CD14-positive monocyte (primary cell): ENCODE data around the gene TNIP1. TPM values are rescaled to one million over a fixed set of nuclear protein-coding genes. Genes with fewer than 3 reads are reported as not detected.
A peak's percentile ranks its signal among the peaks of the same experiment; 100 is the strongest.

Source experiments
- DNase-seq, 3 donors: peaks; one replicate each; pipeline ENCODE4 v3.0.0-alpha.2; 2011 to 2022
- H2AFZ ChIP-seq: 2 replicates; pipeline ENCODE4 v1.6.0; 2012; ENCODE audit warnings: mild to moderate bottlenecking, low read depth, low read length, inconsistent platforms; ENCODE audit not compliant: insufficient read depth, poor library complexity, severe bottlenecking
- H3K27ac ChIP-seq, 2 donors: 1 replicate in 1 of 2; 2 replicates in 1 of 2; pipeline ENCODE4 v1.5.1; 2012 to 2013; ENCODE audit warnings: low read length in 2 of 2, control low read depth in 1 of 2, inconsistent platforms in 1 of 2, low read depth in 1 of 2, mild to moderate bottlenecking in 1 of 2
- H3K27me3 ChIP-seq, 2 donors: one replicate each; pipeline versions ENCODE4 v1.6.0 to v1.6.1; 2011 to 2013; ENCODE audit warnings: low read length in 2 of 2; ENCODE audit not compliant: control insufficient read depth in 2 of 2, insufficient read depth in 2 of 2
- H3K36me3 ChIP-seq, 2 donors: replicated peaks in 1 of 2; 1 replicate in 1 of 2; 2 replicates in 1 of 2; pipeline versions ENCODE4 v1.5.1 to v1.6.1; 2012 to 2013; ENCODE audit warnings: low read length in 2 of 2, control low read depth in 1 of 2, inconsistent platforms in 1 of 2, mild to moderate bottlenecking in 1 of 2; ENCODE audit not compliant: insufficient read depth in 2 of 2, control insufficient read depth in 1 of 2
- H3K4me1 ChIP-seq, 2 donors: 1 replicate in 1 of 2; 2 replicates in 1 of 2; pipeline versions ENCODE4 v1.5.1 to v1.6.1; 2012 to 2013; ENCODE audit warnings: low read length in 2 of 2, control low read depth in 1 of 2, inconsistent platforms in 1 of 2, mild to moderate bottlenecking in 1 of 2, moderate library complexity in 1 of 2; ENCODE audit not compliant: insufficient read depth in 2 of 2, control insufficient read depth in 1 of 2
- H3K4me2 ChIP-seq: replicated peaks from 2 replicates; pipeline ENCODE3; 2012; ENCODE audit warnings: low read length, moderate library complexity, mild to moderate bottlenecking; ENCODE audit not compliant: poor library complexity, severe bottlenecking; ENCODE audit errors: extremely low read depth
- H3K4me3 ChIP-seq, 3 experiments: fragments of 200-600 bp in 1 of 3; sonication (generic) in 1 of 3; replicated peaks in 1 of 3; 1 replicate in 2 of 3; 2 replicates in 1 of 3; pipeline ENCODE4 v1.5.1; 2011 to 2013; ENCODE audit warnings: low read length in 3 of 3, mild to moderate bottlenecking in 3 of 3, control low read depth in 2 of 3, low read depth in 2 of 3, inconsistent platforms in 1 of 3, moderate library complexity in 1 of 3
- H3K79me2 ChIP-seq: 2 replicates; pipeline ENCODE4 v1.6.0; 2012; ENCODE audit warnings: mild to moderate bottlenecking, control low read depth, inconsistent platforms, low read length, moderate library complexity; ENCODE audit not compliant: insufficient read depth
- H3K9ac ChIP-seq: 2 replicates; pipeline ENCODE4 v1.6.0; 2017; ENCODE audit warnings: low read length, mild to moderate bottlenecking; ENCODE audit not compliant: insufficient read depth, poor library complexity, severe bottlenecking
- H3K9me3 ChIP-seq, 2 donors: replicated peaks in 1 of 2; 1 replicate in 1 of 2; 2 replicates in 1 of 2; pipeline versions ENCODE4 v1.5.1 to v1.6.1; 2012 to 2013; ENCODE audit warnings: low read length in 2 of 2, control low read depth in 1 of 2; ENCODE audit not compliant: control insufficient read depth in 1 of 2, insufficient read depth in 1 of 2
- H4K20me1 ChIP-seq: 2 replicates; pipeline ENCODE4 v1.6.0; 2012; ENCODE audit warnings: mild to moderate bottlenecking, low read length, control low read depth, moderate library complexity; ENCODE audit not compliant: insufficient read depth
- H3K27ac Mint-ChIP-seq, 7 donors: one replicate each; pipeline ENCODE4 v1.8.0; 2020; ENCODE audit warnings: mild to moderate bottlenecking in 7 of 7, mixed read lengths in 7 of 7, moderate library complexity in 6 of 7, inconsistent platforms in 2 of 7
- H3K27me3 Mint-ChIP-seq, 3 donors: one replicate each; pipeline ENCODE4 v1.8.0; 2021 to 2022; ENCODE audit warnings: low read depth in 3 of 3, mild to moderate bottlenecking in 3 of 3, mixed read lengths in 3 of 3, moderate library complexity in 3 of 3, inconsistent platforms in 1 of 3
- H3K36me3 Mint-ChIP-seq, 2 donors: one replicate each; pipeline ENCODE4 v1.8.0; 2020; ENCODE audit warnings: mixed read lengths in 2 of 2, inconsistent platforms in 1 of 2, mild to moderate bottlenecking in 1 of 2
- H3K4me1 Mint-ChIP-seq: one replicate; pipeline ENCODE4 v1.8.0; 2020; ENCODE audit warnings: mild to moderate bottlenecking, mixed read lengths
- H3K4me3 Mint-ChIP-seq, 2 donors: one replicate each; pipeline ENCODE4 v1.8.0; 2020; ENCODE audit warnings: mild to moderate bottlenecking in 2 of 2, mixed read lengths in 2 of 2, moderate library complexity in 1 of 2
- H3K9me3 Mint-ChIP-seq, 7 donors: one replicate each; pipeline ENCODE4 v1.8.0; 2020 to 2022; ENCODE audit warnings: mixed read lengths in 7 of 7, mild to moderate bottlenecking in 6 of 7, moderate library complexity in 6 of 7, inconsistent platforms in 2 of 7
- CTCF ChIP-seq: fragments of 200-600 bp; IDR thresholded peaks from one replicate; pipeline ENCODE4 v1.8.0; 2022; ENCODE audit warnings: antibody characterized with exemption, mild to moderate bottlenecking
- WGBS: methylation state at CpG from one replicate; pipeline ENCODE4 v1.1.5; 2013; ENCODE audit warnings: missing lambda C conversion rate; ENCODE audit not compliant: insufficient coverage; 5-methylcytosine and 5-hydroxymethylcytosine counted together
- intact Hi-C, 2 donors: fragments of 100-400 bp; cut with micrococcal nuclease; formaldehyde crosslinking; loops; one replicate each; pipeline versions ENCODE4 v1.15.0 to v1.15.1; 2023
- polyA plus RNA-seq, 3 donors: library from polyadenylated mRNA; depleted of rRNA in 1 of 3; unstranded in 2 of 3; stranded (reverse) in 1 of 3; fragments of 300-500 nt in 2 of 3; fragments of >200 nt in 1 of 3; fragmentation: Illumina TruSeq in 2 of 3; gene quantifications; 1 replicate in 2 of 3; 2 replicates in 1 of 3; pipeline ENCODE4 v1.2.3, GENCODE V29; 2012 to 2021

The TNIP1 gene
- polyA plus RNA-seq, 3 donors: 30.8 to 108 (median 46.4) TPM

- Histone ChIP-seq H2AFZ (no peak overlapping the region), H3K27ac (peak overlapping the region; percentile 69 to 90), H3K4me1 (peaks cover 90 to 99% of the 10 kb centered on the region in 2 donors), H3K4me2 (peak overlapping the region; percentile 53), H3K9me3 (no peaks in the 10 kb centered on the region), H3K36me3 (peaks cover 35 to 55% of the 10 kb centered on the region in 2 donors), H3K27me3 (no peaks in the 10 kb centered on the region), H4K20me1 (peaks cover 66% of the 10 kb centered on the region), H3K79me2 (peaks cover 70% of the 10 kb centered on the region), H3K9ac (peak overlapping the region; percentile 52), H3K4me3 (peak overlapping the region in 1 of 3 experiments; percentile 43)
- peak overlapping the region; percentile 57 to 62 for H3K4me3 Mint-ChIP-seq
- H3K9me3 Mint-ChIP-seq: no peaks in the 10 kb centered on the region
- intact Hi-C loops: loop anchor here (2.0 to 10.0 kb wide), 5 partner anchors 22 to 196 kb away; partner anchors contain the start of genes ANXA6 (in 1 of the 2), GM2A (in 1 of the 2) and TNIP1 (in 1 of the 2)
- peak in 1 of 3 donors; percentile 55 for DNase-seq
- peak overlapping the region; percentile 96 to 99 (median 99) for H3K27ac Mint-ChIP-seq
- peaks cover 0 to 4% (median 0%) of the 10 kb centered on the region in 3 donors for H3K27me3 Mint-ChIP-seq
- peak; percentile 13 for TF ChIP-seq CTCF
- WGBS: 95% methylated on average over 3 of the region's 5 CpGs
- peaks cover 76 to 94% of the 10 kb centered on the region in 2 donors for H3K36me3 Mint-ChIP-seq
- peaks cover 97% of the 10 kb centered on the region for H3K4me1 Mint-ChIP-seq
These were observed 22.5 kb downstream of the TNIP1 start for GRCh38 chr5:151058301-151058700.

- H3K79me2 ChIP-seq: peaks cover 64% of the 10 kb centered on the region
- H3K9ac ChIP-seq: peak overlapping the region; percentile 72
- peaks cover 96% of the 10 kb centered on the region for H3K4me1 Mint-ChIP-seq
- H3K9me3 Mint-ChIP-seq: no peaks in the 10 kb centered on the region
- WGBS: 69% methylated on average over 15 of the region's 25 CpGs
- peak overlapping the region; percentile 52 to 90 for H3K27ac ChIP-seq
- peak overlapping the region in 1 of 3 experiments; percentile 33 for H3K4me3 ChIP-seq
- H3K4me2 ChIP-seq: peak overlapping the region; percentile 47
- TF ChIP-seq CTCF: no peak
- peak overlapping the region; percentile 84 to 97 (median 92) for H3K27ac Mint-ChIP-seq
- DNase-seq: peak; percentile 89 to 99 (median 93)
- no peaks in the 10 kb centered on the region for H3K9me3 ChIP-seq
- peaks cover 0 to 4% (median 0%) of the 10 kb centered on the region in 3 donors for H3K27me3 Mint-ChIP-seq
- H2AFZ ChIP-seq: no peak overlapping the region
- peaks cover 68% of the 10 kb centered on the region for H4K20me1 ChIP-seq
- H3K36me3 ChIP-seq: peaks cover 27 to 40% of the 10 kb centered on the region in 2 donors
- peak overlapping the region; percentile 37 to 50 for H3K4me3 Mint-ChIP-seq
- no peaks in the 10 kb centered on the region for H3K27me3 ChIP-seq
- peaks cover 89 to 99% of the 10 kb centered on the region in 2 donors for H3K4me1 ChIP-seq
- H3K36me3 Mint-ChIP-seq: peaks cover 72 to 93% of the 10 kb centered on the region in 2 donors
- intact Hi-C loops: loop anchor here (5.0 to 10.0 kb wide), 4 partner anchors 36 to 198 kb away; partner anchors contain the start of genes ANXA6 (in 1 of the 2) and GM2A (in 1 of the 2)
These were observed 24.2 kb downstream of the TNIP1 start for GRCh38 chr5:151056379-151057325.
